Karpas-422 (cell line): ENCODE results near the gene POMGNT2. TPM values are rescaled to one million over a fixed set of nuclear protein-coding genes. Genes with fewer than 3 reads are reported as not detected.
A peak's percentile ranks its signal among the peaks of the same experiment; 100 is the strongest.

Experiments
- DNase-seq: peaks from one replicate; pipeline ENCODE4 v3.0.0-alpha.2; 2015
- H2AFZ ChIP-seq: fragments of 200-600 bp; sonication (generic); 2 replicates; pipeline ENCODE4 v1.6.1; 2014; ENCODE audit warnings: antibody characterized with exemption, low read length, mixed read lengths
- H3K27ac ChIP-seq: fragments of 200-600 bp; sonication (generic); 2 replicates; pipeline ENCODE4 v1.5.1; 2014; ENCODE audit warnings: mild to moderate bottlenecking, low read length, moderate library complexity
- H3K27me3 ChIP-seq: fragments of 200-600 bp; sonication (generic); 2 replicates; pipeline ENCODE4 v1.6.1; 2014; ENCODE audit warnings: low read length, mixed read lengths
- H3K36me3 ChIP-seq: fragments of 200-600 bp; sonication (generic); 2 replicates; pipeline ENCODE4 v1.6.1; 2014; ENCODE audit warnings: low read length, mixed read lengths; ENCODE audit not compliant: insufficient read depth
- H3K4me1 ChIP-seq: fragments of 200-600 bp; sonication (generic); 2 replicates; pipeline ENCODE4 v1.6.1; 2014; ENCODE audit warnings: mild to moderate bottlenecking, low read length, mixed read lengths
- H3K4me2 ChIP-seq: fragments of 200-600 bp; sonication (generic); 2 replicates; pipeline ENCODE4 v1.6.1; 2014; ENCODE audit warnings: low read length, low read depth, mild to moderate bottlenecking; ENCODE audit not compliant: poor library complexity, severe bottlenecking
- H3K4me3 ChIP-seq: fragments of 200-600 bp; sonication (generic); 2 replicates; pipeline ENCODE4 v1.5.1; 2014; ENCODE audit warnings: mild to moderate bottlenecking, antibody characterized with exemption, low read length, mixed read lengths
- H3K79me2 ChIP-seq: fragments of 200-600 bp; sonication (generic); 2 replicates; pipeline ENCODE4 v1.6.1; 2014; ENCODE audit warnings: mild to moderate bottlenecking, low read length, mixed read lengths
- H3K9ac ChIP-seq: fragments of 200-600 bp; sonication (generic); 2 replicates; pipeline ENCODE4 v1.6.0; 2014; ENCODE audit warnings: low read length
- H3K9me2 ChIP-seq: fragments of 200-600 bp; sonication (generic), shearing (Covaris generic); replicated peaks from 2 replicates; pipeline ENCODE4 v1.6.0; 2014; ENCODE audit warnings: mild to moderate bottlenecking, low read length, moderate library complexity; ENCODE audit not compliant: insufficient read depth
- H3K9me3 ChIP-seq: fragments of 300-700, 200-600 bp; sonication (generic); 2 replicates; pipeline ENCODE4 v1.6.1; 2014; ENCODE audit warnings: low read length, mixed read lengths
- H4K20me1 ChIP-seq: fragments of 200-600 bp; sonication (generic); 2 replicates; pipeline ENCODE4 v1.6.1; 2014; ENCODE audit warnings: mild to moderate bottlenecking, antibody characterized with exemption, low read length, low read depth; ENCODE audit not compliant: insufficient read depth
- total RNA-seq: library from RNA; depleted of rRNA; stranded (reverse); fragments of >200 nt; shearing (Covaris generic); gene quantifications from 2 replicates; pipeline ENCODE4 v1.2.3, GENCODE V29; 2014; ENCODE audit warnings: low replicate concordance

POMGNT2 gene
- total RNA-seq, 1 experiment from 2014 or later = 59.3 TPM

- peaks cover 4% of the 10 kb centered on the region; the same call in 1 of the 2 replicates for H4K20me1 ChIP-seq
- no peak overlapping the region for H3K4me3 ChIP-seq
- H3K79me2 ChIP-seq = peaks cover 26% of the 10 kb centered on the region
- no peak overlapping the region for H3K9ac ChIP-seq
- no peaks in the 10 kb centered on the region for H3K9me3 ChIP-seq
- no peak overlapping the region for H3K4me2 ChIP-seq
- H3K27me3 ChIP-seq = no peaks in the 10 kb centered on the region
- H3K36me3 ChIP-seq = peaks cover 47% of the 10 kb centered on the region
- no peak overlapping the region for H2AFZ ChIP-seq
- DNase-seq = no peak
- H3K4me1 ChIP-seq = peaks cover 64% of the 10 kb centered on the region
- H3K9me2 ChIP-seq = no peaks in the 10 kb centered on the region
- H3K27ac ChIP-seq = peak overlapping the region; percentile 96
Observed at GRCh38 chr3:43077707-43078106, 28.2 kb downstream of the POMGNT2 start.

GRCh38 chr3:43077261-43077660, 28.6 kb downstream of the POMGNT2 start:
- H3K4me1 ChIP-seq = peaks cover 66% of the 10 kb centered on the region
- H2AFZ ChIP-seq = no peak overlapping the region
- H3K79me2 ChIP-seq = peaks cover 21% of the 10 kb centered on the region
- no peak overlapping the region for H3K4me3 ChIP-seq
- no peak for DNase-seq
- H3K27me3 ChIP-seq = no peaks in the 10 kb centered on the region
- H4K20me1 ChIP-seq = no peaks in the 10 kb centered on the region
- peak overlapping the region; percentile 96 for H3K27ac ChIP-seq
- peaks cover 43% of the 10 kb centered on the region for H3K36me3 ChIP-seq
- H3K9me3 ChIP-seq = no peaks in the 10 kb centered on the region
- H3K9ac ChIP-seq = no peak overlapping the region
- no peak overlapping the region for H3K4me2 ChIP-seq
- no peaks in the 10 kb centered on the region for H3K9me2 ChIP-seq

- Histone ChIP-seq H4K20me1 (no peaks in the 10 kb centered on the region), H3K36me3 (peaks cover 39% of the 10 kb centered on the region), H3K4me2 (no peak overlapping the region), H3K27ac (peak overlapping the region; percentile 96), H3K27me3 (no peaks in the 10 kb centered on the region), H3K9me3 (no peaks in the 10 kb centered on the region), H3K9me2 (no peaks in the 10 kb centered on the region), H3K4me1 (peaks cover 70% of the 10 kb centered on the region), H2AFZ (no peak overlapping the region), H3K79me2 (peaks cover 17% of the 10 kb centered on the region), H3K4me3 (no peak overlapping the region), H3K9ac (no peak overlapping the region)
- DNase-seq = no peak
Observed at GRCh38 chr3:43076857-43077256, 29.0 kb downstream of the POMGNT2 start.

GRCh38 chr3:43075904-43076661, 29.8 kb downstream of the POMGNT2 start:
- Histone ChIP-seq H3K9me2 (no peaks in the 10 kb centered on the region), H3K27me3 (no peaks in the 10 kb centered on the region), H3K4me2 (peak overlapping the region; percentile 43), H3K4me3 (no peak overlapping the region), H3K9me3 (no peaks in the 10 kb centered on the region), H3K27ac (peak overlapping the region; percentile 96), H2AFZ (no peak overlapping the region), H4K20me1 (no peaks in the 10 kb centered on the region), H3K4me1 (peaks cover 72% of the 10 kb centered on the region), H3K36me3 (peaks cover 34% of the 10 kb centered on the region), H3K79me2 (peaks cover 10% of the 10 kb centered on the region; the same call in 1 of the 2 replicates), H3K9ac (peak overlapping the region; percentile 54)
- peak; percentile 49 for DNase-seq

- no peak overlapping the region for H3K4me3 ChIP-seq
- H2AFZ ChIP-seq = no peak overlapping the region
- no peaks in the 10 kb centered on the region for H3K9me2 ChIP-seq
- peaks cover 72% of the 10 kb centered on the region for H3K4me1 ChIP-seq
- H3K9me3 ChIP-seq = no peaks in the 10 kb centered on the region
- peak overlapping the region; percentile 43 for H3K4me2 ChIP-seq
- peak overlapping the region; percentile 54 for H3K9ac ChIP-seq
- peak; percentile 57 for DNase-seq
- no peaks in the 10 kb centered on the region for H4K20me1 ChIP-seq
- no peaks in the 10 kb centered on the region for H3K27me3 ChIP-seq
- H3K79me2 ChIP-seq = peaks cover under 1% of the 10 kb centered on the region; the same call in 1 of the 2 replicates
- peak overlapping the region; percentile 96 for H3K27ac ChIP-seq
- H3K36me3 ChIP-seq = peaks cover 26% of the 10 kb centered on the region
Observed at GRCh38 chr3:43074901-43075689, 30.8 kb downstream of the POMGNT2 start.

GRCh38 chr3:43074482-43074881, 31.4 kb downstream of the POMGNT2 start:
- H2AFZ ChIP-seq = no peak overlapping the region
- no peaks in the 10 kb centered on the region for H3K9me2 ChIP-seq
- peak overlapping the region; percentile 96 for H3K27ac ChIP-seq
- peaks cover 25% of the 10 kb centered on the region for H3K36me3 ChIP-seq
- H4K20me1 ChIP-seq = no peaks in the 10 kb centered on the region
- peak overlapping the region; percentile 51 for H3K9ac ChIP-seq
- peak; percentile 66 for DNase-seq
- peaks cover 72% of the 10 kb centered on the region for H3K4me1 ChIP-seq
- no peak overlapping the region for H3K4me3 ChIP-seq
- no peaks in the 10 kb centered on the region for H3K79me2 ChIP-seq
- no peaks in the 10 kb centered on the region for H3K27me3 ChIP-seq
- no peaks in the 10 kb centered on the region for H3K9me3 ChIP-seq
- H3K4me2 ChIP-seq = peak overlapping the region; percentile 43

- peaks cover 19% of the 10 kb centered on the region; the same call in 1 of the 2 replicates for H3K36me3 ChIP-seq
- H3K4me2 ChIP-seq = peak overlapping the region; percentile 43
- H3K9ac ChIP-seq = peak overlapping the region; percentile 54
- no peaks in the 10 kb centered on the region for H4K20me1 ChIP-seq
- H3K27me3 ChIP-seq = no peaks in the 10 kb centered on the region
- no peak overlapping the region for H2AFZ ChIP-seq
- H3K79me2 ChIP-seq = no peaks in the 10 kb centered on the region
- H3K4me1 ChIP-seq = peaks cover 65% of the 10 kb centered on the region
- H3K9me2 ChIP-seq = no peaks in the 10 kb centered on the region
- H3K27ac ChIP-seq = peak overlapping the region; percentile 96
- peak overlapping the region; percentile 4; the same call in 1 of the 2 replicates for H3K4me3 ChIP-seq
- no peaks in the 10 kb centered on the region for H3K9me3 ChIP-seq
- peak; percentile 99 for DNase-seq
Observed at GRCh38 chr3:43073836-43074220, 32.1 kb downstream of the POMGNT2 start.
